ENCODE data around the gene MOV10L1.

The MOV10L1 gene

GRCh38 chr22:50088096-50088495 is 1.7 kb upstream of the MOV10L1 start:
- DNase-seq = no peak
- no peaks in the 10 kb centered on the region for H3K27me3 ChIP-seq (ENCODE audit: insufficient read depth, low read length, poor library complexity)
- H4K5ac ChIP-seq (ENCODE audit: low read length) = no peak overlapping the region
- H3K4ac ChIP-seq (ENCODE audit: low read depth, low read length) = no peak overlapping the region
- H3K79me1 ChIP-seq (ENCODE audit: low read length) = no peaks in the 10 kb centered on the region
- H3K18ac ChIP-seq (ENCODE audit: low read length) = no peak overlapping the region
- H2BK15ac ChIP-seq (replicated peaks; ENCODE audit: low read depth) = no peak overlapping the region
- no peak overlapping the region for H3K56ac ChIP-seq (ENCODE audit: low read length)
- WGBS (ENCODE audit: extremely low coverage, insufficient coverage, low lambda C conversion rate) = no CpG with 5 or more reads among the region's 12 CpGs
- no peak overlapping the region for H2BK5ac ChIP-seq (ENCODE audit: low read length)
- no peak overlapping the region for H3K23ac ChIP-seq (ENCODE audit: low read length)
- no peak overlapping the region for H2BK120ac ChIP-seq (ENCODE audit: low read depth, low read length)
- no peak overlapping the region for H3K4me3 ChIP-seq (ENCODE audit: low read length)
- no peaks in the 10 kb centered on the region for H3K79me2 ChIP-seq (ENCODE audit: control insufficient read depth, insufficient read depth, low read length)
- no peaks in the 10 kb centered on the region for H3K36me3 ChIP-seq (ENCODE audit: control insufficient read depth, insufficient read depth, low read length)
- H3K27ac ChIP-seq (ENCODE audit: low read depth, low read length) = no peak overlapping the region
- H3K4me1 ChIP-seq (ENCODE audit: control insufficient read depth, low read depth, low read length) = no peaks in the 10 kb centered on the region
- H4K8ac ChIP-seq (ENCODE audit: low read depth, low read length) = no peak overlapping the region
- no peak overlapping the region for H3K9ac ChIP-seq (ENCODE audit: low read length)
- H3K4me2 ChIP-seq (ENCODE audit: low read length) = no peak overlapping the region
- no peak overlapping the region for H2AK5ac ChIP-seq (ENCODE audit: low read length)

GRCh38 chr22:50089231-50089630 is 575 bp upstream of the MOV10L1 start:
- no peaks in the 10 kb centered on the region for H3K36me3 ChIP-seq (ENCODE audit: control insufficient read depth, insufficient read depth, low read length)
- H3K56ac ChIP-seq (ENCODE audit: low read length) = no peak overlapping the region
- H3K18ac ChIP-seq (ENCODE audit: low read length) = no peak overlapping the region
- no peak overlapping the region for H3K4me3 ChIP-seq (ENCODE audit: low read length)
- no peak overlapping the region for H3K23ac ChIP-seq (ENCODE audit: low read length)
- H3K9ac ChIP-seq (ENCODE audit: low read length) = no peak overlapping the region
- H2BK15ac ChIP-seq (replicated peaks; ENCODE audit: low read depth) = no peak overlapping the region
- DNase-seq = no peak
- no peaks in the 10 kb centered on the region for H3K79me2 ChIP-seq (ENCODE audit: control insufficient read depth, insufficient read depth, low read length)
- no peak overlapping the region for H2BK120ac ChIP-seq (ENCODE audit: low read depth, low read length)
- H4K8ac ChIP-seq (ENCODE audit: low read depth, low read length) = no peak overlapping the region
- no peak overlapping the region for H3K4ac ChIP-seq (ENCODE audit: low read depth, low read length)
- H3K4me1 ChIP-seq (ENCODE audit: control insufficient read depth, low read depth, low read length) = no peaks in the 10 kb centered on the region
- H2BK5ac ChIP-seq (ENCODE audit: low read length) = no peak overlapping the region
- H3K27me3 ChIP-seq (ENCODE audit: insufficient read depth, low read length, poor library complexity) = no peaks in the 10 kb centered on the region
- H3K79me1 ChIP-seq (ENCODE audit: low read length) = no peaks in the 10 kb centered on the region
- WGBS (ENCODE audit: extremely low coverage, insufficient coverage, low lambda C conversion rate) = no CpG with 5 or more reads among the region's 11 CpGs
- no peak overlapping the region for H2AK5ac ChIP-seq (ENCODE audit: low read length)
- no peak overlapping the region for H3K4me2 ChIP-seq (ENCODE audit: low read length)
- H4K5ac ChIP-seq (ENCODE audit: low read length) = no peak overlapping the region
- no peak overlapping the region for H3K27ac ChIP-seq (ENCODE audit: low read depth, low read length)

GRCh38 chr22:50090412-50090714 is 557 bp downstream of the MOV10L1 start:
- H3K4me2 ChIP-seq (ENCODE audit: low read length) = no peak overlapping the region
- no peaks in the 10 kb centered on the region for H3K79me2 ChIP-seq (ENCODE audit: control insufficient read depth, insufficient read depth, low read length)
- H2BK15ac ChIP-seq (replicated peaks; ENCODE audit: low read depth) = no peak overlapping the region
- H3K79me1 ChIP-seq (ENCODE audit: low read length) = no peaks in the 10 kb centered on the region
- H3K23ac ChIP-seq (ENCODE audit: low read length) = no peak overlapping the region
- H2AK5ac ChIP-seq (ENCODE audit: low read length) = no peak overlapping the region
- H3K27me3 ChIP-seq (ENCODE audit: insufficient read depth, low read length, poor library complexity) = no peaks in the 10 kb centered on the region
- no peak overlapping the region for H4K8ac ChIP-seq (ENCODE audit: low read depth, low read length)
- H4K5ac ChIP-seq (ENCODE audit: low read length) = no peak overlapping the region
- H2BK5ac ChIP-seq (ENCODE audit: low read length) = no peak overlapping the region
- no peak for DNase-seq
- no CpG with 5 or more reads among the region's 22 CpGs for WGBS (ENCODE audit: extremely low coverage, insufficient coverage, low lambda C conversion rate)
- no peak overlapping the region for H3K4ac ChIP-seq (ENCODE audit: low read depth, low read length)
- H3K18ac ChIP-seq (ENCODE audit: low read length) = no peak overlapping the region
- H3K4me1 ChIP-seq (ENCODE audit: control insufficient read depth, low read depth, low read length) = no peaks in the 10 kb centered on the region
- H2BK120ac ChIP-seq (ENCODE audit: low read depth, low read length) = no peak overlapping the region
- no peak overlapping the region for H3K27ac ChIP-seq (ENCODE audit: low read depth, low read length)
- H3K4me3 ChIP-seq (ENCODE audit: low read length) = no peak overlapping the region
- H3K9ac ChIP-seq (ENCODE audit: low read length) = no peak overlapping the region
- no peak overlapping the region for H3K56ac ChIP-seq (ENCODE audit: low read length)
- no peaks in the 10 kb centered on the region for H3K36me3 ChIP-seq (ENCODE audit: control insufficient read depth, insufficient read depth, low read length)

DNA sequence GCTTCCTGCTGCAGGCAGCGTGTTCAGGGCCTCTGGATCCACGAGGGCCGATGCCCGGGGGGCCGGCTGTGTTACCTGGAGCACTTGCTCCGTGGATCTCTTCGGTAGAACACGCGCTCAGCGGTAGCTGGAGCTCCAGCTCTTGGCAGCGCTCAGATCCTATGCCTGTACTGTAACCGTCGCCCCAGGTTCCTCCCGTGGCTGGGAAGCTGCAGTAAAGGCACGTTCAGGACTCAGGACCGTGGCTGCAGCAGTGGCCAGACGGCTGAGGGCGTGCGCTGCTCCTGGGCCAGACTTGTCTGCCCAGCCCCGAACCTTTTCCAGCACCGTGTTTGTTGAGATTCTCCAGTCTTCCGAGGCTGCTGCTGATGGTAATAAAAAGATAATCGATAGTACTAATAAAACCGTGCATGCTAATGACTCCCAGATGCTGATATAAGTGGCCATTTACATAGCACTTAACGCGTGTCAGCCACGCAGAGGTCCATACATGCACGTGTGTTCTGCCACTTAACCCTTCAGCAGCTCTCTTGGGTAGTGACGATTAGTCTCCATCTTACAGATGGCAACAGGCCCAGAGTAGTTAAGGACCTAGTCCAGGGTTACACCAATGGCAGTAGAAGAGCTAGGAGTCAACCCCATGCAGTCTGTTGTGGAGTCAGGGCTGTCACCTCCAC is 1.4 kb downstream of the MOV10L1 start:
- no peak overlapping the region for H2AK5ac ChIP-seq (ENCODE audit: low read length)
- H2BK5ac ChIP-seq (ENCODE audit: low read length) = no peak overlapping the region
- H3K23ac ChIP-seq (ENCODE audit: low read length) = no peak overlapping the region
- DNase-seq = no peak
- H3K79me1 ChIP-seq (ENCODE audit: low read length) = no peaks in the 10 kb centered on the region
- no peak overlapping the region for H3K4ac ChIP-seq (ENCODE audit: low read depth, low read length)
- no peak overlapping the region for H4K5ac ChIP-seq (ENCODE audit: low read length)
- no peak overlapping the region for H2BK15ac ChIP-seq (replicated peaks; ENCODE audit: low read depth)
- H3K56ac ChIP-seq (ENCODE audit: low read length) = no peak overlapping the region
- no peak overlapping the region for H4K8ac ChIP-seq (ENCODE audit: low read depth, low read length)
- H3K4me3 ChIP-seq (ENCODE audit: low read length) = no peak overlapping the region
- no peaks in the 10 kb centered on the region for H3K79me2 ChIP-seq (ENCODE audit: control insufficient read depth, insufficient read depth, low read length)
- H3K27ac ChIP-seq (ENCODE audit: low read depth, low read length) = no peak overlapping the region
- WGBS (ENCODE audit: extremely low coverage, insufficient coverage, low lambda C conversion rate) = no CpG with 5 or more reads among the region's 29 CpGs
- no peaks in the 10 kb centered on the region for H3K36me3 ChIP-seq (ENCODE audit: control insufficient read depth, insufficient read depth, low read length)
- H3K18ac ChIP-seq (ENCODE audit: low read length) = no peak overlapping the region
- H3K4me2 ChIP-seq (ENCODE audit: low read length) = no peak overlapping the region
- no peak overlapping the region for H2BK120ac ChIP-seq (ENCODE audit: low read depth, low read length)
- no peak overlapping the region for H3K9ac ChIP-seq (ENCODE audit: low read length)
- H3K27me3 ChIP-seq (ENCODE audit: insufficient read depth, low read length, poor library complexity) = no peaks in the 10 kb centered on the region
- no peaks in the 10 kb centered on the region for H3K4me1 ChIP-seq (ENCODE audit: control insufficient read depth, low read depth, low read length)

DNA sequence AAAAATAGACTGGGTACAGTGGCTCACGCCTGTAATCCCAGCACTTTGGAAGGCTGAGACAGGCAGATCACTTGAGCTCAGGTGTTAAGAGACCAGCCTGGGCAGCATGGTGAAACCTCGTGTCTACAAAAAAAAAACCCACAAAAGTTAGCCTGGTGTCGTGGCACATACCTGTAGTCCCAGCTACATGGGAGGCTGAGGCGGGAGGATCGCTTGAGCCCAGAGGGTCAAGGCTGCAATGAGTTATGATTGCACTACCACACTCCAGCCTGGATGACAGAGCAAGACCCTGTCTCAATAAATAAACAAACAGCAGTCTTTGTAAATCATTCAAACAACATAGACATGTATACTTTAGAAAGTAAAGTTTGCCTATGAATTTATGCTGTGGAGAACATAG is 2.5 kb downstream of the MOV10L1 start:
- Histone ChIP-seq H3K4me2 (ENCODE audit: low read length) (no peak overlapping the region), H4K5ac (ENCODE audit: low read length) (no peak overlapping the region), H3K27me3 (ENCODE audit: insufficient read depth, low read length, poor library complexity) (no peaks in the 10 kb centered on the region), H3K4me3 (ENCODE audit: low read length) (no peak overlapping the region), H3K9ac (ENCODE audit: low read length) (no peak overlapping the region), H3K36me3 (ENCODE audit: control insufficient read depth, insufficient read depth, low read length) (no peaks in the 10 kb centered on the region), H3K79me1 (ENCODE audit: low read length) (no peaks in the 10 kb centered on the region), H3K4ac (ENCODE audit: low read depth, low read length) (no peak overlapping the region), H2AK5ac (ENCODE audit: low read length) (no peak overlapping the region), H2BK120ac (ENCODE audit: low read depth, low read length) (no peak overlapping the region), H3K23ac (ENCODE audit: low read length) (no peak overlapping the region), H4K8ac (ENCODE audit: low read depth, low read length) (no peak overlapping the region), H3K27ac (ENCODE audit: low read depth, low read length) (no peak overlapping the region), H3K56ac (ENCODE audit: low read length) (no peak overlapping the region), H2BK5ac (ENCODE audit: low read length) (no peak overlapping the region), H3K79me2 (ENCODE audit: control insufficient read depth, insufficient read depth, low read length) (no peaks in the 10 kb centered on the region), H3K4me1 (ENCODE audit: control insufficient read depth, low read depth, low read length) (no peaks in the 10 kb centered on the region), H3K18ac (ENCODE audit: low read length) (no peak overlapping the region), H2BK15ac (replicated peaks; ENCODE audit: low read depth) (no peak overlapping the region)
- DNase-seq = no peak
- no CpG with 5 or more reads among the region's 5 CpGs for WGBS (ENCODE audit: extremely low coverage, insufficient coverage, low lambda C conversion rate)

- Histone ChIP-seq H3K4me2 (ENCODE audit: low read length) (no peak overlapping the region), H3K4me3 (ENCODE audit: low read length) (no peak overlapping the region), H3K18ac (ENCODE audit: low read length) (no peak overlapping the region), H3K79me1 (ENCODE audit: low read length) (no peaks in the 10 kb centered on the region), H3K79me2 (ENCODE audit: control insufficient read depth, insufficient read depth, low read length) (no peaks in the 10 kb centered on the region), H3K4me1 (ENCODE audit: control insufficient read depth, low read depth, low read length) (no peaks in the 10 kb centered on the region), H3K23ac (ENCODE audit: low read length) (no peak overlapping the region), H3K27ac (ENCODE audit: low read depth, low read length) (no peak overlapping the region), H2AK5ac (ENCODE audit: low read length) (no peak overlapping the region), H4K5ac (ENCODE audit: low read length) (no peak overlapping the region), H3K36me3 (ENCODE audit: control insufficient read depth, insufficient read depth, low read length) (no peaks in the 10 kb centered on the region), H3K4ac (ENCODE audit: low read depth, low read length) (no peak overlapping the region), H3K56ac (ENCODE audit: low read length) (no peak overlapping the region), H3K27me3 (ENCODE audit: insufficient read depth, low read length, poor library complexity) (no peaks in the 10 kb centered on the region), H2BK5ac (ENCODE audit: low read length) (no peak overlapping the region), H2BK15ac (replicated peaks; ENCODE audit: low read depth) (no peak overlapping the region), H2BK120ac (ENCODE audit: low read depth, low read length) (no peak overlapping the region), H4K8ac (ENCODE audit: low read depth, low read length) (no peak overlapping the region), H3K9ac (ENCODE audit: low read length) (no peak overlapping the region)
- DNase-seq = no peak
- WGBS (ENCODE audit: extremely low coverage, insufficient coverage, low lambda C conversion rate) = no CpG with 5 or more reads among the region's 3 CpGs
These were observed 8.2 kb downstream of the MOV10L1 start for GRCh38 chr22:50098052-50098451.

All from mesendoderm (in vitro differentiated cells).